Measurements from ENCODE around the gene SYNM.
A peak's percentile ranks its signal among the peaks of the same experiment; 100 is the strongest.

SYNM gene

GRCh38 chr15:99076109-99076508, 28.8 kb upstream of the SYNM start:
- no peak for TF ChIP-seq CTCF (IDR thresholded peaks at IDR 0.05; ENCODE audit: low read depth, low read length)
- no peak for DNase-seq (ENCODE audit: extremely low read depth, low read depth)

- TF ChIP-seq CTCF (IDR thresholded peaks at IDR 0.05; ENCODE audit: low read depth, low read length): peak; percentile 84
- peak; percentile 68 for DNase-seq (ENCODE audit: extremely low read depth, low read depth)
Measured at GRCh38 chr15:99076555-99077308, 28.1 kb upstream of the SYNM start.

GRCh38 chr15:99082798-99083197, 22.1 kb upstream of the SYNM start:
- DNase-seq (ENCODE audit: extremely low read depth, low read depth): no peak
- no peak for TF ChIP-seq CTCF (IDR thresholded peaks at IDR 0.05; ENCODE audit: low read depth, low read length)

- DNase-seq (ENCODE audit: extremely low read depth, low read depth): no peak
- TF ChIP-seq CTCF (IDR thresholded peaks at IDR 0.05; ENCODE audit: low read depth, low read length): no peak
Measured at GRCh38 chr15:99084965-99085364, 19.9 kb upstream of the SYNM start.

GRCh38 chr15:99085413-99086326, 19.2 kb upstream of the SYNM start:
- no peak for DNase-seq (ENCODE audit: extremely low read depth, low read depth)
- no peak for TF ChIP-seq CTCF (IDR thresholded peaks at IDR 0.05; ENCODE audit: low read depth, low read length)

- no peak for DNase-seq (ENCODE audit: extremely low read depth, low read depth)
- TF ChIP-seq CTCF (IDR thresholded peaks at IDR 0.05; ENCODE audit: low read depth, low read length): no peak
Measured at GRCh38 chr15:99086327-99086667, 18.6 kb upstream of the SYNM start.

- TF ChIP-seq CTCF (IDR thresholded peaks at IDR 0.05; ENCODE audit: low read depth, low read length): no peak
Measured at GRCh38 chr15:99087405-99087943, 17.4 kb upstream of the SYNM start.

More at GRCh38 chr15:99087405-99087943, 17.4 kb upstream of the SYNM start:
- no peak for DNase-seq (ENCODE audit: extremely low read depth, low read depth)

Measured in AG09319 (cell line).